HepG2 (cell line): ENCODE results near the gene AADAT. TPM values are rescaled to one million over a fixed set of nuclear protein-coding genes. Genes with fewer than 3 reads are reported as not detected.

Experiments
- DBP ChIP-seq: sonication (generic); formaldehyde crosslinking; IDR thresholded peaks from 2 replicates; pipeline ENCODE4 v1.4.0; 2020; ENCODE audit warnings: missing genetic modification reagents; ENCODE audit errors: not compliant biosample characterization
- GATAD1 ChIP-seq: IDR thresholded peaks from 2 replicates; pipeline ENCODE4 v1.6.1; 2016; ENCODE audit warnings: missing genetic modification reagents, missing compliant biosample characterization
- HDAC2 ChIP-seq: sonication (generic); formaldehyde crosslinking; IDR thresholded peaks from 2 replicates; pipeline ENCODE4 v1.4.0; 2020; ENCODE audit warnings: missing genetic modification reagents
- IKZF1 ChIP-seq: fragments of 450-650 bp; IDR thresholded peaks from 2 replicates; pipeline ENCODE4 v1.7.1; 2016
- MED1 ChIP-seq: sonication (generic); formaldehyde crosslinking; IDR thresholded peaks from 2 replicates; pipeline ENCODE4 v1.4.0; 2020; ENCODE audit warnings: missing genetic modification reagents
- MEIS2 ChIP-seq: sonication (generic); formaldehyde crosslinking; IDR thresholded peaks from 2 replicates; pipeline ENCODE4 v1.9.0; 2021; ENCODE audit warnings: mild to moderate bottlenecking, missing genetic modification reagents
- MNT ChIP-seq: fragments of 450-650 bp; IDR thresholded peaks from 2 replicates; pipeline ENCODE4 v1.6.1; 2016
- NFKB2 ChIP-seq: sonication (generic); formaldehyde crosslinking; IDR thresholded peaks from 2 replicates; pipeline ENCODE4 v1.4.0; 2020; ENCODE audit warnings: missing genetic modification reagents, borderline replicate concordance
- NR3C1 ChIP-seq: sonication (generic); formaldehyde crosslinking; IDR thresholded peaks from 2 replicates; pipeline ENCODE4 v1.4.0; 2020; ENCODE audit warnings: missing genetic modification reagents
- RCOR2 ChIP-seq: IDR thresholded peaks from 2 replicates; pipeline ENCODE4 v1.6.1; 2016; ENCODE audit warnings: missing biosample characterization, missing genetic modification reagents
- SALL2 ChIP-seq: sonication (generic); formaldehyde crosslinking; IDR thresholded peaks from 2 replicates; pipeline ENCODE4 v1.8.1; 2023; ENCODE audit warnings: mild to moderate bottlenecking, missing genetic modification reagents, inconsistent platforms
- ZBTB26 ChIP-seq: IDR thresholded peaks from 2 replicates; pipeline ENCODE4 v1.6.1; 2016; ENCODE audit warnings: missing compliant biosample characterization, missing genetic modification reagents, borderline replicate concordance
- ZFY ChIP-seq: sonication (generic); formaldehyde crosslinking; IDR thresholded peaks from 2 replicates; pipeline ENCODE4 v1.4.0; 2020; ENCODE audit warnings: missing genetic modification reagents
- ZNF251 ChIP-seq: sonication (generic); formaldehyde crosslinking; IDR thresholded peaks from 2 replicates; pipeline ENCODE4 v1.9.0; 2021; ENCODE audit warnings: mild to moderate bottlenecking, missing genetic modification reagents
- ZNF432 ChIP-seq: sonication (generic); formaldehyde crosslinking; IDR thresholded peaks from 2 replicates; pipeline ENCODE4 v1.5.0; 2020; ENCODE audit warnings: missing genetic modification reagents, mild to moderate bottlenecking, borderline replicate concordance
- ZNF574 ChIP-seq: sonication (generic); formaldehyde crosslinking; IDR thresholded peaks from 2 replicates; pipeline ENCODE4 v1.4.0; 2020; ENCODE audit warnings: missing genetic modification reagents
- polyA plus RNA-seq, 8 experiments: library from polyadenylated mRNA; depleted of rRNA in 3 of 8; stranded (reverse) in 7 of 8; unstranded in 1 of 8; fragments of >200 nt; fragmentation: Illumina TruSeq in 4 of 8; extraction: Trizol in 4 of 8; gene quantifications; 2 replicates each; pipeline versions ENCODE4 v1.2.1 to v1.2.3, GENCODE V29; 2011 to 2016; ENCODE audit warnings: low read depth in 4 of 8, missing spikeins in 1 of 8, mixed read lengths in 1 of 8; ENCODE audit not compliant: insufficient read depth in 1 of 8
- total RNA-seq, 5 experiments: library from RNA; depleted of rRNA; stranded (reverse); fragments of >200 nt; fragmentation: Illumina TruSeq; extraction: Trizol; gene quantifications; 2 replicates each; pipeline ENCODE4 v1.2.3, GENCODE V29; 2016; ENCODE audit warnings: low read depth in 1 of 5
- TF ChIP-seq, protein P1 (sequence below): sonication (generic); formaldehyde crosslinking; IDR thresholded peaks from 2 replicates; pipeline ENCODE4 v1.8.0; 2022; ENCODE audit warnings: missing genetic modification reagents, mild to moderate bottlenecking, moderate library complexity, borderline replicate concordance
- TF ChIP-seq, protein P2 (sequence below): sonication (generic); formaldehyde crosslinking; IDR thresholded peaks from 2 replicates; pipeline ENCODE4 v1.4.0; 2020; ENCODE audit warnings: mild to moderate bottlenecking, missing genetic modification reagents

Gene AADAT
- total and polyA plus RNA-seq, 2 of the 13 experiments (the other 11 are each of a cell fraction or from before 2014, with no cell fraction given) = 6.1 to 9.1 TPM

DNA sequence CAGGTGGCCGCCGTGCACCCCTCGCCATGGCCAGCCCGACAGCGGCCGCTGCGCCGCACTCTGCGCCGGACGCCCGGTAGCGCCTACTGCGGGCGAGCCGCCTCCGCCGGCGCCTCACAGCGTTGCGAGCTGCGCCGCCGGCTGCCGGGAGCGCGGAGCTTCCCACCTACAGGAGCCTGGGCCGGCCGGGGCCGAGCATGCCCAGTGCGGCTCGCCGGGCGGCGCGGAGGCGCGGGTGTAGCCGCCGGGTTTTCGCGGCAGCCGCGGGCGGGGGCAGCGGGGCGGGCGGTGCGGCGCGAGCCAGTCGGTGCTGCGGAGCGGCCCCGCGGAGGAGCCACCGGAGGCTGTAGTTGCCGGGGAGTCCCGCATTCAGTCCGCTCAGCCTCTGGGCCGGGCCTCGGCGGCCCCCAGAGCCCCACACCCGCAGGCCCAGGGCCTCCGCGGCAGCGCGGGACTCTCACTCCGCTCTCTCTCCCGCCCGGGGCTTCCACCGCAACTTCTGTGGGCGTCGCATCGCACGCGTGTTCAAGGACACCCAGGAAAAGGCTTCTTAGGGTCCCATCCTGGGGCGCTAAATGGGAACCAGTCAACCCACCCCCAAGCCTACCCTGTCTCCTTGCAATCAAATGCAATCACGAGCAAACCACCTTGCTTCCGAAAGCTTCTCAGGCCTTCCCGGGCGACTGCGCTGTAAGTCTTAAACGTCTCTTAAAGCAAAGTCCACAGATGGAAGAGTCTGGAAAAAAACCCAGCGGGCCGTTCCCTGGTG is 63.3 kb downstream of the AADAT start, which contains the start of gene MFAP3L (continued):
- TF ChIP-seq, protein P1, sequence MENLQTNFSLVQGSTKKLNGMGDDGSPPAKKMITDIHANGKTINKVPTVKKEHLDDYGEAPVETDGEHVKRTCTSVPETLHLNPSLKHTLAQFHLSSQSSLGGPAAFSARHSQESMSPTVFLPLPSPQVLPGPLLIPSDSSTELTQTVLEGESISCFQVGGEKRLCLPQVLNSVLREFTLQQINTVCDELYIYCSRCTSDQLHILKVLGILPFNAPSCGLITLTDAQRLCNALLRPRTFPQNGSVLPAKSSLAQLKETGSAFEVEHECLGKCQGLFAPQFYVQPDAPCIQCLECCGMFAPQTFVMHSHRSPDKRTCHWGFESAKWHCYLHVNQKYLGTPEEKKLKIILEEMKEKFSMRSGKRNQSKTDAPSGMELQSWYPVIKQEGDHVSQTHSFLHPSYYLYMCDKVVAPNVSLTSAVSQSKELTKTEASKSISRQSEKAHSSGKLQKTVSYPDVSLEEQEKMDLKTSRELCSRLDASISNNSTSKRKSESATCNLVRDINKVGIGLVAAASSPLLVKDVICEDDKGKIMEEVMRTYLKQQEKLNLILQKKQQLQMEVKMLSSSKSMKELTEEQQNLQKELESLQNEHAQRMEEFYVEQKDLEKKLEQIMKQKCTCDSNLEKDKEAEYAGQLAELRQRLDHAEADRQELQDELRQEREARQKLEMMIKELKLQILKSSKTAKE (CRISPR knock-in tag) = no peak
- TF ChIP-seq GATAD1 = no peak
- TF ChIP-seq MEIS2 (CRISPR knock-in tag) = no peak
- TF ChIP-seq ZNF574 = peak; percentile 65; the same call in 1 of the 2 replicates
- peak; percentile 72 for TF ChIP-seq ZFY (CRISPR knock-in tag)
- no peak for TF ChIP-seq ZBTB26
- no peak for TF ChIP-seq HDAC2 (CRISPR knock-in tag)
- TF ChIP-seq IKZF1 = no peak
- TF ChIP-seq ZNF251 = no peak
- TF ChIP-seq ZNF432 (CRISPR knock-in tag) = no peak
- 0 out of 2 replicates have a peak, but pooled peaks have one; percentile 12 for TF ChIP-seq MED1 (CRISPR knock-in tag)
- no peak for TF ChIP-seq MNT
- no peak for TF ChIP-seq DBP (CRISPR knock-in tag)
- TF ChIP-seq SALL2 = peak; percentile 63; the same call in 1 of the 2 replicates
- no peak for TF ChIP-seq NFKB2 (CRISPR knock-in tag)
- no peak for TF ChIP-seq NR3C1 (CRISPR knock-in tag)
- TF ChIP-seq, protein P2, sequence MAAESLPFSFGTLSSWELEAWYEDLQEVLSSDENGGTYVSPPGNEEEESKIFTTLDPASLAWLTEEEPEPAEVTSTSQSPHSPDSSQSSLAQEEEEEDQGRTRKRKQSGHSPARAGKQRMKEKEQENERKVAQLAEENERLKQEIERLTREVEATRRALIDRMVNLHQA = no peak
- TF ChIP-seq RCOR2 (CRISPR knock-in tag) = no peak
